ENCODE results near the gene FN1.

The FN1 gene

GRCh38 chr2:215435870-215436704 is at the start of gene FN1:
FN1 (minus strand) TSS chr2:215436068; CDS start chr2:215435802, 266 bp downstream.
- FAIRE-seq (no peak), DNase-seq (ENCODE audit: extremely low spot score, insufficient read length, low read depth) (peak; percentile 28)

- DNase-seq (ENCODE audit: extremely low spot score, insufficient read length, low read depth) (no peak), FAIRE-seq (no peak)
These were observed 49.2 kb upstream of the FN1 start for GRCh38 chr2:215485032-215485431.

DNA sequence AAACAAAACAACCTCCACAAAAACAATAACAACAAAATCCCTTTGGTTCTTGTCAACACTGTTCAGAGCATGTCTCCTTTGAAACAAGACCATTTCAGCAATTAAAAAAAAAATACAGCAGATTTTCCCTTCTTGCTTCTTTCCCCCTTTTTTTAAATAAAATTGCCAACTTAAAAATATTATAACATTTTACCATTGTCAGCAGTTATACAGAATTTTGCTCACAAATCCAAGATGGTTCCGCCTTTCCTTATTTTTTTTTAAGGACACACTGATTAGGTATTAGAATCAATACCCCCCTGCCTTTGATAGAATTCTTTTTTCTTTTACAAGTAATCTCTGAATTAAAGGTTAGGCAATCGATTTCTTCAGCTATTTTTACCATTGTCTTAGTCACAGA is 48.7 kb upstream of the FN1 start:
- no peak for FAIRE-seq

GRCh38 chr2:215483431-215483830 is 47.6 kb upstream of the FN1 start:
- FAIRE-seq (no peak), DNase-seq (ENCODE audit: extremely low spot score, insufficient read length, low read depth) (no peak)

More for the DNA sequence above, 48.7 kb upstream of the FN1 start:
- DNase-seq (ENCODE audit: extremely low spot score, insufficient read length, low read depth): no peak

DNA sequence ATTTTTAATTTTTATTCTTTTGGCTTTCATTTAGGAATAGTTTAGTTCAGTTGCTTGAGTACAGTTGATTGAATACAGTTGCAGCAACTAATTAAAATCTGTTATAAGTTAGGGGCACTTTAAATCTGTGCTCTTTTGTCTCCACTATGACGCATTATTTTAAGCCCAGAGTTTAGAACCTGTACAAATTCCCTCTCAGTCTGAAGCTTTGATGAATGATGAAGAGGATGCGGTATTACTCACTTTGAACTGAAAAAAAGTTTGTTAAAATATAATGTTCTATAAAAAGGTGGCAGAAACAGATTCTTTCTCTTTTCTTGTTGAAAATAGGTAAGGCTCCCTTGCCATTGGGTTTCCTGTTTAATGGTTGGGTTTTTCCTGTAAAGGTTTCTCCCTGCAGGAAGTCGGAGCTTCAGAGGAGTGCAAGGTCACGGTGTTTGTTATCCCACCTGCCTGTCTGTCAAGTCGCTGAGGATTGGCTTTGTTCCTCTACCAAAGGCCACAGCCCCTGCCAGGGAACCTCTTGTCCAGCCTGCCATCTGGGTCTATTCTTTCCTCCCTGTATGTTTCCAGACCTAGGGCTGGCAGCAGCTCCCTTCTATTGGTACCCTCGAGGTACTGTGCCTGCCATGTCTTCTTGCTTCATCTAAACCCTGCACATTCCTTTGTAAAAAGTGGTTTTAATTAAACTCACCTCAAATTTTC is 43.8 kb upstream of the FN1 start:
- no peak for DNase-seq (ENCODE audit: extremely low spot score, insufficient read length, low read depth)
- no peak for FAIRE-seq

DNA sequence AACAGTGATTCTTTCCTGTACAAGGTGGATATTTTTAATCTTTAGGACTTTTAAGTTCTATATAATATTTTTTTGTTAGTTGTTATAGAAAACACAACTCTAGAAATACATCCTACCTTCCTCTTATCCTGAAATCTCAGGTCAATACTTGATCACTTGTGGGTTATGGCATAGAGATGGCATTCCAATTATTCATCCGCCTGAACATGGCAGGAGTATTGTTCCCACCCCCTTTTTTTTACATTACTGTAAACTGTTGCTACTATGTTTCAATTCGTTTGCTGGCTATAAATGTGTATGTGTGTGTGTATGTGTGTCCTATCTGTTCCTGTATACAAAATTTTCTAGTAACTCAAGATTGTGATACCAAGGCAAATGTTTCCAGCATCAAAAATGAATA is 43.3 kb upstream of the FN1 start:
- DNase-seq (ENCODE audit: extremely low spot score, insufficient read length, low read depth): no peak
- FAIRE-seq: no peak

DNA sequence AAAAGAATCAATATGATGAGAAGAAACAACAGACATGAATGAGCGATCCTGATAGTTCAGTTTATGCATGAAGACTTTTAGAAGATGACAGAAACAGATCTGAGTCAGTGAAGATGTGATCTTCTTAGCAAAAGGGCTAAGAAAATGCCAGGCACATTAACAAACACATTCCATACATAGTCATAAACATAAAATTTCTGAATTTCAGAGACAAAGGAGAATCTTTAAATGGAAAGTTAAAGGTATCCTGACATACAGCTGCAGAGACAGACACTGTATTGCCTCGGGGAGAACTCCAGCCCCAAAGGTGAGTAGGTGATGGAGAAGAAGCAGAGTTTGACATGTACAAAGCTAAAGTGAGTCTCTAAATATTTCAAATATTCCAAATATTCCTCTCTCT is 40.6 kb upstream of the FN1 start:
- DNase-seq (ENCODE audit: extremely low spot score, insufficient read length, low read depth): no peak

DNA sequence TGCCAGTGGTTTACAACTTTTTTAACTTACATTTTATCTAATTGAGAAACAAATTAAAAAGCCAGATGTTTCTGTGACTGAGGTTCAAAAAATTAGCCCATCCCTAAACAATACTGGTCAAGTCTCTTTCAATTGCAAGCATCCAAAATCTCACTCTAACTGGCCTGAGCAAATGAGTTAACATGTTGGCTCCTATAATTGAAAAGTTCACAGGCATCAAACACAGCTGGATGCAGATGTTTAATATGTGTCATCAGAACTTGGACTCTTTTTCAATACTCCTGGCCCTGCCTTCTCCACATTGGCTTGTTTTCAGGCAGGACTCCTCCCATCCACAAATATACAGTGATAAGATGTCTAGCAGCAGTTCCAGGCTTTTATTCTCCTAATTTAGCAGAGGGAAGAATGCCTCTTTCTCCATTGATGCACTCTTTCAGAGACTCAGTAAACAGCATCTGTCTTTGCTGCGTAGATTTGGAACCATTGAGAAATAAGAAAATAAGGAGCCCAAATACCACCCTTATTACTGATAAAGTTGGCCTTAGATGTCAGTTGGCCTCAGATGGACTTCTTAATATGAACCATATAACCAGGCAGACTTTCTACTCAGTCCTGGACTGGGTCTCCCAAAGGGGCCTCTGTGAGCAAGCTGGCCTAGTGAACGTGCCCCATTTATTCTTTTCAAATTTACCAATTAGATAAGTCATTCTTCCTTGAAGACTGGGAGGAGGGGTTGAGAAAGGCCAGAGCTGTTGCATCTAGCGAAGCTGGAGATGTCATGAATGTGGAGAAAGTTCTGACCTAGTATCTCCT is 30.4 kb upstream of the FN1 start:
- no peak for DNase-seq (ENCODE audit: extremely low spot score, insufficient read length, low read depth)
- no peak for FAIRE-seq

More for the DNA sequence above, 40.6 kb upstream of the FN1 start:
- FAIRE-seq: no peak

DNA sequence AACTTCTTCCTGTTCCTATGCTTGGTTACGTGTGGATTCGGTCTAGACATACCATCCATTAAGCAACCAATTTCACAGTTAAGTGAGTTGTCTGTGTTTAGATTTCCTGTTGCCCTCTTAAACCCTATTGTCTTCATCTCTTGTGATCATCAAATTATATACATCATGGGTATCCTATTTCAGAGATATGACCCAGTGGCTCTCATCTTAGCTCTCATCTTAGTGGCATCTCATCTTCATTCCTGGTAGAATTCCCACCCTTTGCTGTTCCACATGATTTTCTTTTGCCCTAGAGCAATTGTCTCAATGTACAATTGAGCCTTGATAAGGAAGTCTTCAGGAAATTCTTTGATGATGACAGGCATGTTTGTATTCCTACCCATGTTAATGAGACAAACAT is 29.4 kb upstream of the FN1 start:
- FAIRE-seq: no peak
- no peak for DNase-seq (ENCODE audit: extremely low spot score, insufficient read length, low read depth)

DNA sequence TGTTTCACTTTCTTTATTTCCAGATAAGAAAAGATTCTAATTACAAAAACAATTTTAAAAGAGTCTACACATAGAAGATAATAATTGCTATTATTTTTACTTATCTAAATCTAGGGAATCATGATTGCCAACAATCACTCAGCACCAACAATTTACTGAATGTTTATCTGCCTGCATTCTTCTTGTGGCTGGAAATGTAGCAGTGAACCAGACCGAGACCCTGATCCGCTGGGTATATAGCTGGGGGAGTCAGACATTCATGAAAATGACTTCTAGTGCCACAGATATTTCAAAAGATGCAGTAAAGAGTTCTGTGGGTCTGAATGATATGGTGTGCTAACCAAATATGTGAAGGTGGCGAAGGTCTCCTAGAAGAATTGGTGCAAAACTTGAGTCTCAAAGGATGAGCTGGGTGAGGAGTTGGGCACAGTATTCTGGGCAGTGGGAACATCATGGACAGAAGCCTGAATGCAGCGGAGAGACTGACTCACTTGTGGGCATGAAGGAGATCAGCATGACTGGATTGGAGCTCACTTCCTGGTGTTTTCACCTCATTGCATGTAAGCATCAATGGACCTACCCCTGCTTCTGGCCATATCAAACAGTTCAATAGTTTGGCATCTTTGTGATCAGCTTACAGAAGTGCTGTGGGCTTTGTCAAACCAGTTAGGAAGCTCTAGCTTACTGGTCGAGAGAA is 26.1 kb upstream of the FN1 start:
- no peak for FAIRE-seq
- DNase-seq (ENCODE audit: extremely low spot score, insufficient read length, low read depth): no peak

DNA sequence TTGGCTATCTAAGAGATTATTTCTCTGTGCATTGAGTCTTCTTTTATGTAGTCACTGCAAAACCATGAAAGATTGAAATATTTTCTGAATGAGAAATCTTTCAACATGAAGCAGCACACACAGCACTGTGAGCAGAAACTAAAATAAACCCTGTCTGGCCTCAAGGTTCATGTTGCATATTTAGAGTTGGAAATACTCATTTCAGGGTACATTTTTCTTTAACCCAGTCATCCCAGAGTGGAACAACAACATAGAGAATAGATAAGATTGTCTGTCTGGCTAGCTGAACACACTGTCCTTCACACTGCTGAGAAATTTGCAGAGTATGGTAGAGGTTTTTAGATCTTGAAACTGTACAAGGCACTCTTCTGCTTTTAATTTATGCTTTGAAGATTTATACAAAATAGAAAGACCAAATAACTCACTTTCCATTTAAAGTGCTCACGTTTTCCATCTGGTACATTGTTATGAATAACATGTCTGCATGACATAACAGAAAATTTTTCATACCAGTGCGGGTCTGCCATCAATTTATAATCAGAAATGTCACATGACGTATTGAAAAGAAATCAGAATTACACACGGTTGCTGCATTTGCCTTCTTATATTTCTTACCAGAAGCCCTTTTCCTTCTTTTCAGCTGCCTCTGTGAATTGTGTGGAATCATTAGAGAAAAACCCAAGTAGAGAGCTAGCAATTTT is 25.0 kb upstream of the FN1 start:
- DNase-seq (ENCODE audit: extremely low spot score, insufficient read length, low read depth) (no peak), FAIRE-seq (no peak)

- no peak for DNase-seq (ENCODE audit: extremely low spot score, insufficient read length, low read depth)
- FAIRE-seq: no peak
These were observed 20.1 kb upstream of the FN1 start for GRCh38 chr2:215455958-215456357.

DNA sequence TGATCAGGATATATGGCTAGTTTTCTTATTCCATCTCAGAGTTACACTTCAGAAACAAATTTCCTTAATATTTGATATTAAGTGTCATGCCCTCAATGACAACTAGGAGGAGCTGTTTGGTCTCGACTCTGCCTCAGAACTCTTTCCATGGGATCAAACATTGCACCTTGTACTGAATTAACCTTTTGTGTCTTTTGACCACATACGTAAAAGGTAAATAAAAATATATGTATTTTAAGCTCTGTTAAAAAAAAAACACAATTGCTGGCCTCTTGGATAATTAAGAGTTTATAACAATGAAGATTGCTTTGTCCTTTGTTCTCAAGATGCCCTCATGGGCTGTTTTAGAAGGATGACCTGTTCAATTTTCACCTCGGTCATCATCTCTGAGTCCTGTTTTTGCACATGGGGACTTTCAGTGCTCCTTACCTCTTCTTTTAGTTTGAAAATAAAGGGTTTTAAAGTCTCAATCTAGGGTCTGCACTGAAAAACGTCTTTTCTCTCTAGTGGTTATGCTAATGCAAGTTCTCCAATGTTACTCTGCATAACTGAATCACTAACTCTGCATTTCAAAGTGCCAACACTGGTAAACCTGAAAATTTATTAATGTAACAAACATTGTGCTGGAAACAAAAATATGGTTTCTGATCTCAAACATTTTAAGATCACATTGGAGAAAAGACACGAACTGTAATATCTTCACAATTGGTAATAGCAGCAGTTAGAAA is 18.8 kb upstream of the FN1 start:
- no peak for DNase-seq (ENCODE audit: extremely low spot score, insufficient read length, low read depth)
- peak; percentile 67 for FAIRE-seq

DNA sequence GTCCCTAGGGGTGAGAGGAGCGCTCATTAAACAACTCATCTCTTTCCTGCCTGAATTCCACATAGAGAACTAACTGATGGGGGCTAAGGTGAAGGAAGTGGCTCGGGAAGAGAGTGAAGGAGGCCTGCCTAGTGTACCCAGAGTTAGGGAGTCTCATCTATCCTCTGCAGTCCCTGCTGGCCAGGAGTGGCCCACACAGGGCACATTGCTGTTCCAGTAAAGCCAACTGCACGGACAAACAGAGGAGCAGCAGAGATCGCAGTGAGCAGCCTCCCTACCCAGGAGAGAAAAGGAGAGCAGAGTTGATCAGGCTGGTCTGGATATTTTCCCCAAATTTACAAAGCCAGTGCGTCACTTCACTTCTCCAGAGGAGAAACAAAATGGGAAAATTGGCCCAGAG is 16.9 kb upstream of the FN1 start:
- FAIRE-seq (no peak), DNase-seq (ENCODE audit: extremely low spot score, insufficient read length, low read depth) (no peak)

GRCh38 chr2:215451012-215451756 is 15.3 kb upstream of the FN1 start:
- DNase-seq (ENCODE audit: extremely low spot score, insufficient read length, low read depth) (no peak), FAIRE-seq (no peak)

- no peak for FAIRE-seq
- DNase-seq (ENCODE audit: extremely low spot score, insufficient read length, low read depth): no peak
These were observed 14.5 kb upstream of the FN1 start for GRCh38 chr2:215450188-215451011.

- DNase-seq (ENCODE audit: extremely low spot score, insufficient read length, low read depth) (no peak), FAIRE-seq (no peak)
These were observed 11.8 kb upstream of the FN1 start for GRCh38 chr2:215447673-215448081.

Measured in GM18507 (cell line).